GM18867 (cell line): Measurements from ENCODE around the gene L3MBTL2.
A peak's percentile ranks its signal among the peaks of the same experiment; 100 is the strongest.

Experiments used
- ATAC-seq: cut with Tn5 transposase; IDR thresholded peaks from one replicate; pipeline ENCODE4 v1.9.1; 2021; ENCODE audit warnings: mild to moderate bottlenecking, moderate library complexity; ENCODE audit not compliant: unreplicated experiment

Gene L3MBTL2

GRCh38 chr22:41206719-41207118, 1.6 kb downstream of the L3MBTL2 start:
- no peak for ATAC-seq

- ATAC-seq, result no peak
Observed at GRCh38 chr22:41215409-41215808, 10.3 kb downstream of the L3MBTL2 start.

GRCh38 chr22:41215926-41216325, 10.8 kb downstream of the L3MBTL2 start:
- no peak for ATAC-seq

GRCh38 chr22:41216984-41217383, 11.9 kb downstream of the L3MBTL2 start:
- no peak for ATAC-seq

- no peak for ATAC-seq
Observed at GRCh38 chr22:41217553-41218157, 12.5 kb downstream of the L3MBTL2 start.

GRCh38 chr22:41222846-41223507, 17.9 kb downstream of the L3MBTL2 start:
- ATAC-seq, result no peak

GRCh38 chr22:41223535-41223934, 18.4 kb downstream of the L3MBTL2 start:
- ATAC-seq, result no peak

- ATAC-seq, result no peak
Observed at GRCh38 chr22:41226723-41227655, 21.9 kb downstream of the L3MBTL2 start.

GRCh38 chr22:41229215-41229614, 24.1 kb downstream of the L3MBTL2 start:
- ATAC-seq, result no peak

GRCh38 chr22:41229730-41230400, 24.8 kb downstream of the L3MBTL2 start:
- no peak for ATAC-seq

- no peak for ATAC-seq
Observed at GRCh38 chr22:41230401-41230785, 25.3 kb downstream of the L3MBTL2 start.

GRCh38 chr22:41231369-41231768, 26.3 kb downstream of the L3MBTL2 start:
- no peak for ATAC-seq

GRCh38 chr22:41234815-41235695, 29.9 kb downstream of the L3MBTL2 start:
- no peak for ATAC-seq

GRCh38 chr22:41237036-41237706, 32.1 kb downstream of the L3MBTL2 start:
- ATAC-seq, result no peak

GRCh38 chr22:41237707-41238569, 32.8 kb downstream of the L3MBTL2 start:
- peak; percentile 83 for ATAC-seq

GRCh38 chr22:41238570-41239442, 33.7 kb downstream of the L3MBTL2 start:
- no peak for ATAC-seq

GRCh38 chr22:41239443-41240128, 34.5 kb downstream of the L3MBTL2 start:
- ATAC-seq, result no peak
